ENCODE results near the gene IPCEF1. TPM values are rescaled to one million over a fixed set of nuclear protein-coding genes. Genes with fewer than 3 reads are reported as not detected.

Gene IPCEF1
- total RNA-seq, 2 donors from 2014 or later: 0.90 to 1.2 TPM

GRCh38 chr6:154125421-154125820 lies 231.2 kb downstream of the IPCEF1 start:
- no peaks in the 10 kb centered on the region for H3K27me3 ChIP-seq
- no peaks in the 10 kb centered on the region for H3K9me3 ChIP-seq
- H3K9ac ChIP-seq (ENCODE audit: low read depth in 2 of 2, low read length in 2 of 2): no peak overlapping the region
- H3K27ac ChIP-seq: no peak overlapping the region
- no peak overlapping the region for H3K4me3 ChIP-seq
- no peak for DNase-seq
- TF ChIP-seq CTCF (IDR thresholded peaks at IDR 0.05): no peak
- no peaks in the 10 kb centered on the region for H3K4me1 ChIP-seq
- intact Hi-C loops (cut with DNase I): no loop called here
- no peaks in the 10 kb centered on the region for H3K36me3 ChIP-seq

GRCh38 chr6:154123155-154123956 lies 233.2 kb downstream of the IPCEF1 start:
- no peaks in the 10 kb centered on the region for H3K27me3 ChIP-seq
- no peaks in the 10 kb centered on the region for H3K36me3 ChIP-seq
- no peak overlapping the region for H3K27ac ChIP-seq
- intact Hi-C loops (cut with DNase I): no loop called here
- no peaks in the 10 kb centered on the region for H3K4me1 ChIP-seq
- no peak for DNase-seq
- no peak for TF ChIP-seq CTCF (IDR thresholded peaks at IDR 0.05)
- no peak overlapping the region for H3K9ac ChIP-seq (ENCODE audit: low read depth in 2 of 2, low read length in 2 of 2)
- no peak overlapping the region for H3K4me3 ChIP-seq
- H3K9me3 ChIP-seq: no peaks in the 10 kb centered on the region

- DNase-seq: no peak
- intact Hi-C loops (cut with DNase I): no loop called here
Measured at GRCh38 chr6:154122195-154122925, 234.2 kb downstream of the IPCEF1 start.

GRCh38 chr6:154117485-154117884 lies 239.1 kb downstream of the IPCEF1 start:
- H3K9me3 ChIP-seq: no peaks in the 10 kb centered on the region
- H3K4me1 ChIP-seq: no peaks in the 10 kb centered on the region
- TF ChIP-seq CTCF (IDR thresholded peaks at IDR 0.05): no peak
- DNase-seq: no peak
- H3K27ac ChIP-seq: no peak overlapping the region
- no peak overlapping the region for H3K9ac ChIP-seq (ENCODE audit: low read depth in 2 of 2, low read length in 2 of 2)
- intact Hi-C loops (cut with DNase I): no loop called here
- no peaks in the 10 kb centered on the region for H3K27me3 ChIP-seq
- no peak overlapping the region for H3K4me3 ChIP-seq
- no peaks in the 10 kb centered on the region for H3K36me3 ChIP-seq

More at GRCh38 chr6:154122195-154122925, 234.2 kb downstream of the IPCEF1 start:
- Histone ChIP-seq H3K27ac (no peak overlapping the region), H3K9me3 (no peaks in the 10 kb centered on the region), H3K36me3 (no peaks in the 10 kb centered on the region), H3K9ac (ENCODE audit: low read depth in 2 of 2, low read length in 2 of 2) (no peak overlapping the region), H3K4me1 (no peaks in the 10 kb centered on the region), H3K4me3 (no peak overlapping the region), H3K27me3 (no peaks in the 10 kb centered on the region)
- no peak for TF ChIP-seq CTCF (IDR thresholded peaks at IDR 0.05)

GRCh38 chr6:154113392-154113791 lies 243.2 kb downstream of the IPCEF1 start:
- Histone ChIP-seq H3K9ac (ENCODE audit: low read depth in 2 of 2, low read length in 2 of 2) (no peak overlapping the region), H3K9me3 (no peaks in the 10 kb centered on the region), H3K4me3 (no peak overlapping the region), H3K4me1 (no peaks in the 10 kb centered on the region), H3K27ac (no peak overlapping the region), H3K27me3 (no peaks in the 10 kb centered on the region), H3K36me3 (no peaks in the 10 kb centered on the region)
- DNase-seq: no peak
- intact Hi-C loops (cut with DNase I): no loop called here
- no peak for TF ChIP-seq CTCF (IDR thresholded peaks at IDR 0.05)

Data from colonic mucosa (tissue), 4 donors.